Measurements from ENCODE around the gene TMEM132C. TPM values are rescaled to one million over a fixed set of nuclear protein-coding genes. Genes with fewer than 3 reads are reported as not detected.

The TMEM132C gene
- total RNA-seq (2021) (not detected in 3 replicates), Bru-seq, nascent RNA (not detected)
- long read RNA-seq, experiment 1 = 0 reads
- long read RNA-seq, experiment 2 = 0 reads
- long read RNA-seq, experiment 3 = 0 reads

GRCh38 chr12:128267131-128267622 is at the start of gene TMEM132C:
TMEM132C (plus strand) TSS chr12:128267170; CDS start chr12:128267403, 233 bp downstream.
- H3K36me3 Mint-ChIP-seq = peaks cover 56% of the 10 kb centered on the region
- ATAC-seq = no peak
- DNase-seq (ENCODE audit: low spot score) = no peak
- no peaks in the 10 kb centered on the region for H3K4me1 Mint-ChIP-seq
- H3K27ac Mint-ChIP-seq = no peak within 1 kb of the TSS
- H3K27me3 Mint-ChIP-seq (ENCODE audit: low read depth) = peaks cover 22% of the 10 kb centered on the region
- CTCF ChIA-PET = no interaction called here
- H3K4me3 Mint-ChIP-seq = no peak within 1 kb of the TSS
- H3K9me3 Mint-ChIP-seq = peaks cover 59% of the 10 kb centered on the region
- POLR2A ChIA-PET = no interaction called here
- TF ChIP-seq, protein P1, sequence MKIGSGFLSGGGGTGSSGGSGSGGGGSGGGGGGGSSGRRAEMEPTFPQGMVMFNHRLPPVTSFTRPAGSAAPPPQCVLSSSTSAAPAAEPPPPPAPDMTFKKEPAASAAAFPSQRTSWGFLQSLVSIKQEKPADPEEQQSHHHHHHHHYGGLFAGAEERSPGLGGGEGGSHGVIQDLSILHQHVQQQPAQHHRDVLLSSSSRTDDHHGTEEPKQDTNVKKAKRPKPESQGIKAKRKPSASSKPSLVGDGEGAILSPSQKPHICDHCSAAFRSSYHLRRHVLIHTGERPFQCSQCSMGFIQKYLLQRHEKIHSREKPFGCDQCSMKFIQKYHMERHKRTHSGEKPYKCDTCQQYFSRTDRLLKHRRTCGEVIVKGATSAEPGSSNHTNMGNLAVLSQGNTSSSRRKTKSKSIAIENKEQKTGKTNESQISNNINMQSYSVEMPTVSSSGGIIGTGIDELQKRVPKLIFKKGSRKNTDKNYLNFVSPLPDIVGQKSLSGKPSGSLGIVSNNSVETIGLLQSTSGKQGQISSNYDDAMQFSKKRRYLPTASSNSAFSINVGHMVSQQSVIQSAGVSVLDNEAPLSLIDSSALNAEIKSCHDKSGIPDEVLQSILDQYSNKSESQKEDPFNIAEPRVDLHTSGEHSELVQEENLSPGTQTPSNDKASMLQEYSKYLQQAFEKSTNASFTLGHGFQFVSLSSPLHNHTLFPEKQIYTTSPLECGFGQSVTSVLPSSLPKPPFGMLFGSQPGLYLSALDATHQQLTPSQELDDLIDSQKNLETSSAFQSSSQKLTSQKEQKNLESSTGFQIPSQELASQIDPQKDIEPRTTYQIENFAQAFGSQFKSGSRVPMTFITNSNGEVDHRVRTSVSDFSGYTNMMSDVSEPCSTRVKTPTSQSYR (CRISPR knock-in tag; IDR thresholded peaks at IDR 0.05) = no peak
- no peak for TF ChIP-seq ATF3 (CRISPR knock-in tag; conservative IDR thresholded peaks at IDR 0.05)
- TF ChIP-seq ZSCAN18 (CRISPR knock-in tag; IDR thresholded peaks at IDR 0.05) = no peak
- TF ChIP-seq IRF2 (CRISPR knock-in tag; IDR thresholded peaks at IDR 0.05; ENCODE audit: borderline replicate concordance, low read depth) = no peak
- TF ChIP-seq ZNF138 (CRISPR knock-in tag; conservative IDR thresholded peaks at IDR 0.05) = no peak
- no peak for TF ChIP-seq ERG (CRISPR knock-in tag; IDR thresholded peaks at IDR 0.05)
- TF ChIP-seq, protein P2, sequence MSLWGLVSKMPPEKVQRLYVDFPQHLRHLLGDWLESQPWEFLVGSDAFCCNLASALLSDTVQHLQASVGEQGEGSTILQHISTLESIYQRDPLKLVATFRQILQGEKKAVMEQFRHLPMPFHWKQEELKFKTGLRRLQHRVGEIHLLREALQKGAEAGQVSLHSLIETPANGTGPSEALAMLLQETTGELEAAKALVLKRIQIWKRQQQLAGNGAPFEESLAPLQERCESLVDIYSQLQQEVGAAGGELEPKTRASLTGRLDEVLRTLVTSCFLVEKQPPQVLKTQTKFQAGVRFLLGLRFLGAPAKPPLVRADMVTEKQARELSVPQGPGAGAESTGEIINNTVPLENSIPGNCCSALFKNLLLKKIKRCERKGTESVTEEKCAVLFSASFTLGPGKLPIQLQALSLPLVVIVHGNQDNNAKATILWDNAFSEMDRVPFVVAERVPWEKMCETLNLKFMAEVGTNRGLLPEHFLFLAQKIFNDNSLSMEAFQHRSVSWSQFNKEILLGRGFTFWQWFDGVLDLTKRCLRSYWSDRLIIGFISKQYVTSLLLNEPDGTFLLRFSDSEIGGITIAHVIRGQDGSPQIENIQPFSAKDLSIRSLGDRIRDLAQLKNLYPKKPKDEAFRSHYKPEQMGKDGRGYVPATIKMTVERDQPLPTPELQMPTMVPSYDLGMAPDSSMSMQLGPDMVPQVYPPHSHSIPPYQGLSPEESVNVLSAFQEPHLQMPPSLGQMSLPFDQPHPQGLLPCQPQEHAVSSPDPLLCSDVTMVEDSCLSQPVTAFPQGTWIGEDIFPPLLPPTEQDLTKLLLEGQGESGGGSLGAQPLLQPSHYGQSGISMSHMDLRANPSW (CRISPR knock-in tag; conservative IDR thresholded peaks at IDR 0.05; ENCODE audit: low read depth) = no peak
- TF ChIP-seq HMGXB4 (CRISPR knock-in tag; IDR thresholded peaks at IDR 0.05) = no peak
- TF ChIP-seq ZNF232 (CRISPR knock-in tag; IDR thresholded peaks at IDR 0.05) = no peak
- TF ChIP-seq ELF4 (CRISPR knock-in tag; IDR thresholded peaks at IDR 0.05; ENCODE audit: low read depth) = no peak

DNA sequence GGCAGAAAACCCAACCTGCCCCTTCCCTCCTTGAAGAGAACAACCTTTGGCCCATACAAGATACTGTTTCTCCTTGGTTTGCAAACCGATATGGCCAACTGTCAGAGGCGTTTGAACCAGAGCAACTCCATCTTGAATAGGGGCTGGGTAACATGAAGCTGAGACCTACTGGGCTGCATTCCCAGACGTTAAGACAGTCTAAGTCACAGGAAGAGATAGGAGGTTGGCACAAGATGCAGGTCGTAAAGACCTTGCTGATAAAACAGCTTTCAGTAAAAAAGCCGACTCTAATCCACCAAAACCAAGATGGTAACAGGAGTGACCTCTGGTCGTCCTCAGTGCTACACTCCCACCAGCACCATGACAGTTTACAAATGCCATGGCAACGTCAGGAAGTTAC is 42.7 kb upstream of the TMEM132C start:
- Mint-ChIP-seq H3K4me3 (no peak overlapping the region), H3K4me1 (no peaks in the 10 kb centered on the region), H3K27me3 (ENCODE audit: low read depth) (peaks cover 12% of the 10 kb centered on the region), H3K9me3 (peaks cover 83% of the 10 kb centered on the region), H3K36me3 (peaks cover 82% of the 10 kb centered on the region), H3K27ac (no peak overlapping the region)
- CTCF ChIA-PET = no interaction called here
- no peak for DNase-seq (ENCODE audit: low spot score)
- POLR2A ChIA-PET = no interaction called here
- TF ChIP-seq ZNF317 (CRISPR knock-in tag; IDR thresholded peaks at IDR 0.05; ENCODE audit: borderline replicate concordance, low read depth) (no peak), SMAD3 (CRISPR knock-in tag; IDR thresholded peaks at IDR 0.05; ENCODE audit: borderline replicate concordance) (no peak), CREB1 (CRISPR knock-in tag; IDR thresholded peaks at IDR 0.05) (no peak), IRF2 (CRISPR knock-in tag; IDR thresholded peaks at IDR 0.05; ENCODE audit: borderline replicate concordance, low read depth) (no peak), ZNF416 (CRISPR knock-in tag; IDR thresholded peaks at IDR 0.05) (no peak), ZNF219 (CRISPR knock-in tag; IDR thresholded peaks at IDR 0.05; ENCODE audit: borderline replicate concordance) (no peak), ZNF425 (CRISPR knock-in tag; conservative IDR thresholded peaks at IDR 0.05) (no peak), NR1H2 (CRISPR knock-in tag; IDR thresholded peaks at IDR 0.05) (no peak), ATF3 (CRISPR knock-in tag; conservative IDR thresholded peaks at IDR 0.05) (no peak)
- no peak for ATAC-seq

Data from WTC11 (cell line).